ENCODE results near the gene SAMD14. TPM values are rescaled to one million over a fixed set of nuclear protein-coding genes. Genes with fewer than 3 reads are reported as not detected.

Gene SAMD14
- total and polyA plus RNA-seq, 2 donors (not counting 1 experiment from before 2014, with no cell fraction given), result 0.13 to 0.89 TPM

DNA sequence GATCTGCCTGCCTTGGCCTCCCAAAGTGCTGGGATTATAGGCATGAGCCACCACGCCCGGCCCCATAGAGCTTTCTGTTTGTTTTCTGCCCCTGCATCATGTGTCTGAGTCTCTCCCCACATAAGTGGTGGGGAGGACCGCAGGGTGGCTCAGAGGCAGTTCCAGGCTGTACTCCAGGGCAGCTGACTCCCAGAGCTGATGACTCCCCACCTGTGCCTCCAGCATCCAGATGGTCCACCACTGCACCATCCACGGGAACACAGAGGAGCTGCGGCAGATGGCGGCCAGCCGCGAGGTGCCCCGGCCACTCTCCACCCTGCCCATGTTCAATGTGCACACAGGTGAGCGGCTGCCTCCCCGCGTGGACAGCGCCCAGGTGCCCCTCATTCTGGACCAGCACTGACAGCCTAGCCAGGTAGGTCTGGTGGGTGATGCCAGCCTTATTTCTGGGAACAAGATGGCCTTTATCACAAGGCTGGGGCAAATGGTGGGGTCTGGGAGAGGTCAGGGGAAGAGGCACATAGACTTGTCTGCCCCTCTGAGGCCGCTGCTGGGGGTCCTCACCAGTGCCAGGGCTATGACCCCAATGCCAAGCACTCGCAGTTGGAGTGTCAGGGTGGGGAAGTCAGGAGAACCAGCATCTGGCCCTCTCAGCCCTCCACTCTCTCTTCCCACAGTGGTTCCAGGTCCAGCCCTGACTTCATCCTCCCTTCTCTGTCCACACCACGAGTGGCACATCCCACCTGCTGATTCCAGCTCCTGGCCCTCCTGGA lies 45.3 kb upstream of the SAMD14 start:
- intact Hi-C loops (cut with micrococcal nuclease), result no loop called here
- H3K4me3 ChIP-seq (ENCODE audit: control extremely low read depth in 1 of 5, extremely low read depth in 1 of 5, insufficient read depth in 1 of 5, low read depth in 2 of 5, low read length in 4 of 5), result no peak overlapping the region

DNA sequence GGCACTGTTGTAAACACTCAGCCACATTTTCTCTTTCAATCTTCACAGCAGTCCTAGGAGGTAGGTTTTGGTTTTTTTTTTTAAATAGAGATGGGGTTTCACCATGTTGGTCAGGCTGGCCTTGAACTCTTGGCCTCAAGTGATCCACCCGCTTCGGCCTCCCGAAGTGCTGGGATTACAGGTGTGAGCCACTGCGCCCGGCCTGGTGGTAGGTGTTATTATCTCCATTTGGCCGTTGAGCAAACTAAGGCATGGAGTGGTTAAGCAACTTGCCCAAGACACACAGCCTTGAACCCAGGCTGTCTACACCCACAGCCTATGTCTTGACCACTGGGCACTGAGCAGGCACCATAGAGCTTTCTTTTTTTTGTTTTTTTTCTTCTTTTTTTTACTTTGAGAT lies 44.5 kb upstream of the SAMD14 start:
- intact Hi-C loops (cut with micrococcal nuclease), result no loop called here
- WGBS (ENCODE audit: insufficient coverage), result 100% methylated on average over 1 of the region's 6 CpGs
- POLR2A ChIA-PET, result no interaction called here

More for the DNA sequence above, 45.3 kb upstream of the SAMD14 start:
- Histone ChIP-seq H3K9me3 (ENCODE audit: control extremely low read depth in 1 of 3, control insufficient read depth in 2 of 3, insufficient read depth in 1 of 3, low read length in 2 of 3) (no peaks in the 10 kb centered on the region), H3K27me3 (replicated peaks in 1 of 4; ENCODE audit: control extremely low read depth in 1 of 4, control insufficient read depth in 3 of 4, insufficient read depth in 4 of 4, low read length in 3 of 4) (no peaks in the 10 kb centered on the region), H2AFZ (ENCODE audit: insufficient read depth, low read depth, low read length, poor library complexity, severe bottlenecking) (no peak overlapping the region), H3K4me2 (replicated peaks; ENCODE audit: low read depth, low read length, poor library complexity, severe bottlenecking) (no peak overlapping the region), H3K4me1 (ENCODE audit: control insufficient read depth in 2 of 2, insufficient read depth in 2 of 2, low read length in 2 of 2) (peaks cover 5 to 12% of the 10 kb centered on the region in 2 donors), H3K79me2 (ENCODE audit: control insufficient read depth, insufficient read depth, low read length) (no peaks in the 10 kb centered on the region), H4K20me1 (ENCODE audit: control insufficient read depth, insufficient read depth, low read length, poor library complexity, severe bottlenecking) (no peaks in the 10 kb centered on the region), H3K27ac (ENCODE audit: low read length in 2 of 2) (no peak overlapping the region), H3K36me3 (replicated peaks in 1 of 2; ENCODE audit: control extremely low read depth in 1 of 2, control insufficient read depth in 1 of 2, extremely low read depth in 1 of 2, insufficient read depth in 2 of 2, low read length in 1 of 2) (no peaks in the 10 kb centered on the region), H3K9ac (ENCODE audit: low read length) (no peak overlapping the region)
- ATAC-seq (ENCODE audit: low read depth) (no peak), DNase-seq (no peak)
- ChIA-PET POLR2A (no interaction called here), CTCF (interaction anchor here (0.8 to 1.4 kb wide), 4 partner anchors 9 to 122 kb away, joined by 3 to 4 read pairs (median 3); partner anchors contain the start of gene SGCA)
- Mint-ChIP-seq H3K4me3 (no peak overlapping the region), H3K9me3 (ENCODE audit: insufficient read depth) (no peaks in the 10 kb centered on the region), H3K27ac (no peak overlapping the region), H3K4me1 (peaks cover 9% of the 10 kb centered on the region), H3K27me3 (no peaks in the 10 kb centered on the region)
- TF ChIP-seq EZH2 (IDR thresholded peaks at IDR 0.05; ENCODE audit: borderline replicate concordance, insufficient read depth, low read depth, low read length, poor library complexity, severe bottlenecking), result no peak
- TF ChIP-seq, protein P1, sequence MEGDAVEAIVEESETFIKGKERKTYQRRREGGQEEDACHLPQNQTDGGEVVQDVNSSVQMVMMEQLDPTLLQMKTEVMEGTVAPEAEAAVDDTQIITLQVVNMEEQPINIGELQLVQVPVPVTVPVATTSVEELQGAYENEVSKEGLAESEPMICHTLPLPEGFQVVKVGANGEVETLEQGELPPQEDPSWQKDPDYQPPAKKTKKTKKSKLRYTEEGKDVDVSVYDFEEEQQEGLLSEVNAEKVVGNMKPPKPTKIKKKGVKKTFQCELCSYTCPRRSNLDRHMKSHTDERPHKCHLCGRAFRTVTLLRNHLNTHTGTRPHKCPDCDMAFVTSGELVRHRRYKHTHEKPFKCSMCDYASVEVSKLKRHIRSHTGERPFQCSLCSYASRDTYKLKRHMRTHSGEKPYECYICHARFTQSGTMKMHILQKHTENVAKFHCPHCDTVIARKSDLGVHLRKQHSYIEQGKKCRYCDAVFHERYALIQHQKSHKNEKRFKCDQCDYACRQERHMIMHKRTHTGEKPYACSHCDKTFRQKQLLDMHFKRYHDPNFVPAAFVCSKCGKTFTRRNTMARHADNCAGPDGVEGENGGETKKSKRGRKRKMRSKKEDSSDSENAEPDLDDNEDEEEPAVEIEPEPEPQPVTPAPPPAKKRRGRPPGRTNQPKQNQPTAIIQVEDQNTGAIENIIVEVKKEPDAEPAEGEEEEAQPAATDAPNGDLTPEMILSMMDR (IDR thresholded peaks at IDR 0.05), result no peak
- WGBS (ENCODE audit: insufficient coverage), result 98% methylated on average over 15 of the region's 16 CpGs

More for the DNA sequence above, 44.5 kb upstream of the SAMD14 start:
- H3K27ac Mint-ChIP-seq, result no peak overlapping the region
- H3K9me3 Mint-ChIP-seq (ENCODE audit: insufficient read depth), result no peaks in the 10 kb centered on the region
- no peaks in the 10 kb centered on the region for H3K27me3 ChIP-seq (replicated peaks in 1 of 4; ENCODE audit: control extremely low read depth in 1 of 4, control insufficient read depth in 3 of 4, insufficient read depth in 4 of 4, low read length in 3 of 4)
- peaks cover 9% of the 10 kb centered on the region for H3K4me1 Mint-ChIP-seq
- no peaks in the 10 kb centered on the region for H3K9me3 ChIP-seq (ENCODE audit: control extremely low read depth in 1 of 3, control insufficient read depth in 2 of 3, insufficient read depth in 1 of 3, low read length in 2 of 3)
- no peak overlapping the region for H2AFZ ChIP-seq (ENCODE audit: insufficient read depth, low read depth, low read length, poor library complexity, severe bottlenecking)
- H3K4me2 ChIP-seq (replicated peaks; ENCODE audit: low read depth, low read length, poor library complexity, severe bottlenecking), result no peak overlapping the region
- ATAC-seq (ENCODE audit: low read depth) (no peak), DNase-seq (no peak)
- H3K4me3 ChIP-seq (ENCODE audit: control extremely low read depth in 1 of 5, extremely low read depth in 1 of 5, insufficient read depth in 1 of 5, low read depth in 2 of 5, low read length in 4 of 5), result no peak overlapping the region
- no peak overlapping the region for H3K9ac ChIP-seq (ENCODE audit: low read length)
- TF ChIP-seq, protein P1 (IDR thresholded peaks at IDR 0.05), result no peak
- TF ChIP-seq EZH2 (IDR thresholded peaks at IDR 0.05; ENCODE audit: borderline replicate concordance, insufficient read depth, low read depth, low read length, poor library complexity, severe bottlenecking), result no peak
- H4K20me1 ChIP-seq (ENCODE audit: control insufficient read depth, insufficient read depth, low read length, poor library complexity, severe bottlenecking), result no peaks in the 10 kb centered on the region
- H3K27me3 Mint-ChIP-seq, result no peaks in the 10 kb centered on the region
- H3K36me3 ChIP-seq (replicated peaks in 1 of 2; ENCODE audit: control extremely low read depth in 1 of 2, control insufficient read depth in 1 of 2, extremely low read depth in 1 of 2, insufficient read depth in 2 of 2, low read length in 1 of 2), result no peaks in the 10 kb centered on the region
- H3K4me3 Mint-ChIP-seq, result no peak overlapping the region
- CTCF ChIA-PET, result interaction anchor here (0.8 to 1.4 kb wide), 5 partner anchors 8 to 120 kb away, joined by 3 read pairs; partner anchors contain the start of gene SGCA
- H3K27ac ChIP-seq (ENCODE audit: low read length in 2 of 2), result no peak overlapping the region
- peaks cover 6 to 13% of the 10 kb centered on the region in 2 donors for H3K4me1 ChIP-seq (ENCODE audit: control insufficient read depth in 2 of 2, insufficient read depth in 2 of 2, low read length in 2 of 2)
- H3K79me2 ChIP-seq (ENCODE audit: control insufficient read depth, insufficient read depth, low read length), result no peaks in the 10 kb centered on the region
